ENCODE results near the gene ZNG1B. TPM values are rescaled to one million over a fixed set of nuclear protein-coding genes. Genes with fewer than 3 reads are reported as not detected.
"Not testable (repeated sequence)": the region's sequence is repeated elsewhere in the genome, so short reads cannot be mapped to it uniquely, and the experiment has no call there.

Gene ZNG1B
- total RNA-seq, result 10 to 100 TPM; 18.2 to 41.3 (median 31.8) TPM

DNA sequence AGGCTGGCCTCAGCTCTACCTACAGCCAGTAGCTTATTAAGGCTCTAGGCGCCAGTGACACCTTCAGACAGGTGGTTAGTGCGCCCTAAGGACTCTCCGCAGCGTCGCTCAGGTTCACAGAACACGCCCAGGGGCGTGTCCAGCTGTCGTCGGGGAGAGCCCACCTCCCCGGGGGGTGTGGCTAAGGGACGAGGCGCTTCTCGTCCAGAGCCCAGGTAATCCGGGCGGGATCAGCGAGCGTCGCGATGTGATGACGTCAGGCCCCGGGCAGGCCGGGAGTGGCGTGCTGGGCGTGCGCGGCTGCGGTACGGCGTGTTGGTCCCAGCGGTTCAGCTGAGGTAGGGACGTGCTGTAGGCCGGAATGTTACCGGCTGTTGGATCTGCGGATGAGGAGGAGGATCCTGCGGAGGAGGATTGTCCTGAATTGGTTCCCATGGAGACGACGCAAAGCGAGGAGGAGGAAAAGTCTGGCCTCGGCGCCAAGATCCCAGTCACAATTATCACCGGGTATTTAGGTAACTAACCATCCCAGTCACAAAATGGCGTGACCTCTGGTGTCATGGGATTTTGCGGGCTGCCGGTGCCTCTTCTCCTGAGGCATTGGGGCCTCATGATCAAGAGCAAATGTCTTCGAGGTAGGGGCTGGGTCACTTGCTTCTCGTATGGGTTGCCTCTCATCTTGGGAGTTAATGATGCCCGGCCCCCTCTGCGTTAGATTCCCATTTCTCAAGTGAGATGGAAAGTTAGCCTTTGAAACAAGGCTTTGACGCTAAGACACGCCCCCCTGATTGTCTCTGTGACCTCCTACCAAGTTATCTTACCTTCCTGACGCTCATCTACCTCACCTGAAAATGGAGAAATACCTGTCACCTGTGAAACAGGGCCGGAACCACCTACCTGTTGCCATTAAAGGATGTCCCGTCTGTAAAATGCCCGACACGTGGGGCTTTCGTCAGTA is at the start of gene ZNG1B:
Gene ZNG1B (plus strand): TSS at position 184 of the 958 bp plus-strand sequence. CDS start 178 bp downstream, at position 362.
- not testable (repeated sequence) for H3K36me3 ChIP-seq, H3K4me1 ChIP-seq, H3K9me3 ChIP-seq, H3K27me3 ChIP-seq
- Histone ChIP-seq H3K27ac (peak within 1 kb of the TSS; percentile 73 to 88 (median 82)), H3K4me3 (peak within 1 kb of the TSS; percentile 37 to 57 (median 48))
- DNase-seq, result peak; percentile 21 to 93 (median 74)

DNA sequence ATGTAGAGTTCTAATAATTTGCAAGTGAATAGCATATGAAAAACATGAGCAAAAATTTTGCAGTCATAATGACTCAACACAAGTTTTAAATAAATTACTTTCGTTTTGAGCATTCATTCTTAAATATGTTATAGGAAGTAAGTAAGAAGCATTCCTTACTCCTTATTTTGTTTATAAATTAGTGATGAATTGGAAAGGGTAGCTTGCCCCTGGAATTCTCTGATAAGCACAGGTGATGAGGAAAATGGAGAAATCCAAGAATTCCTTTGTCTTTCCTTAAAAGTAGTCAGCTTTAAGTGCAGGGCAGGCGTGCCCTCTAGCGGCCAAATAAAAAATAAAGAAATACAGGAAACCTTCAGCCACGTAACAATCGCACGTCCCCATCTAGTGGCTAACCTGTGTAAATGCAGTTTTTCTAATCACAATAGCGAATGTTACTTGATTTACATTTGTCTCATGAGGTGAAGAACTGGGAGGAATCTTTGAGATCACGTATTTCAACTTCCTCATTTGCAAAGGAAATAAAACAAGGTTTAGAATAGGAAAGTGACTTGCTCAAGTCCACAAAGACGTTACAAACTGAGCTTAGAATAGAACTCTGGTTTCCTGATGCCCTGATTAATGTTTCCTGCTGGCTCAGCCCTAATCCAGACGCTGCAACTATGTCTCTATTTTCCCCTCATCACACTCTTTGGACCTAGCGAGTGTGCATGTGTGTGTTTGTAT is 47.2 kb upstream of the ZNG1B start:
- no peak for TF ChIP-seq POLR2A (IDR thresholded peaks at IDR 0.05)
- TF ChIP-seq, protein P1, sequence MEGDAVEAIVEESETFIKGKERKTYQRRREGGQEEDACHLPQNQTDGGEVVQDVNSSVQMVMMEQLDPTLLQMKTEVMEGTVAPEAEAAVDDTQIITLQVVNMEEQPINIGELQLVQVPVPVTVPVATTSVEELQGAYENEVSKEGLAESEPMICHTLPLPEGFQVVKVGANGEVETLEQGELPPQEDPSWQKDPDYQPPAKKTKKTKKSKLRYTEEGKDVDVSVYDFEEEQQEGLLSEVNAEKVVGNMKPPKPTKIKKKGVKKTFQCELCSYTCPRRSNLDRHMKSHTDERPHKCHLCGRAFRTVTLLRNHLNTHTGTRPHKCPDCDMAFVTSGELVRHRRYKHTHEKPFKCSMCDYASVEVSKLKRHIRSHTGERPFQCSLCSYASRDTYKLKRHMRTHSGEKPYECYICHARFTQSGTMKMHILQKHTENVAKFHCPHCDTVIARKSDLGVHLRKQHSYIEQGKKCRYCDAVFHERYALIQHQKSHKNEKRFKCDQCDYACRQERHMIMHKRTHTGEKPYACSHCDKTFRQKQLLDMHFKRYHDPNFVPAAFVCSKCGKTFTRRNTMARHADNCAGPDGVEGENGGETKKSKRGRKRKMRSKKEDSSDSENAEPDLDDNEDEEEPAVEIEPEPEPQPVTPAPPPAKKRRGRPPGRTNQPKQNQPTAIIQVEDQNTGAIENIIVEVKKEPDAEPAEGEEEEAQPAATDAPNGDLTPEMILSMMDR (IDR thresholded peaks at IDR 0.05), result peak; percentile 56 to 100 (median 71)
- DNase-seq, result peak in 2 of 3 donors; percentile 69 to 76

DNA sequence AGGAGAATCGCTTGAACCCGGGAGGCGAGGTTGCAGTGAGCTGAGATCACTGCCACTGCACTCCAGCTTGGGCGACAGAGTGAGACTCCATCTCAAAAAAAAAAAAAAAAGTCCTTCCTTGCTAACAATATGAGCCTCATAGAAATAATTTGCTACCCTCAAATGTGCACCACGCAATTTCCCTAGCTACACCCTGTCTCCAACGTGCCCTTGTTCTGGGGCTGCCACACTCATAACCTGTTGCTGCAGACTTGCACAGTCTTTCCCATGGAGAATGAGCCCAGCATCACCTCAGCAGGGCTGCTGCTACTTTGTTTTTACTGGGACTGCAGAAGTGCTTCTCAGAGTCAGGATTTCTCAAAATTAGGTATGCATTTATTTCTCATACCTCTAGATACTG is 46.4 kb upstream of the ZNG1B start:
- H3K27me3 ChIP-seq, result no peaks in the 10 kb centered on the region
- H3K9me3 ChIP-seq, result no peaks in the 10 kb centered on the region
- no peak overlapping the region for H3K4me3 ChIP-seq
- no peaks in the 10 kb centered on the region for H3K4me1 ChIP-seq
- DNase-seq, result no peak
- H3K27ac ChIP-seq, result peak overlapping the region in 1 of 4 donors; percentile 68
- H3K36me3 ChIP-seq, result no peaks in the 10 kb centered on the region
- TF ChIP-seq, protein P1 (IDR thresholded peaks at IDR 0.05), result no peak
- TF ChIP-seq POLR2A (IDR thresholded peaks at IDR 0.05), result no peak

More for the DNA sequence above, 47.2 kb upstream of the ZNG1B start:
- no peaks in the 10 kb centered on the region for H3K4me1 ChIP-seq
- H3K27ac ChIP-seq, result peak overlapping the region in 2 of 4 donors; percentile 25 to 68
- no peaks in the 10 kb centered on the region for H3K36me3 ChIP-seq
- H3K4me3 ChIP-seq, result peak overlapping the region in 3 of 4 donors; percentile 24 to 41 (median 24)
- no peaks in the 10 kb centered on the region for H3K9me3 ChIP-seq
- no peaks in the 10 kb centered on the region for H3K27me3 ChIP-seq

DNA sequence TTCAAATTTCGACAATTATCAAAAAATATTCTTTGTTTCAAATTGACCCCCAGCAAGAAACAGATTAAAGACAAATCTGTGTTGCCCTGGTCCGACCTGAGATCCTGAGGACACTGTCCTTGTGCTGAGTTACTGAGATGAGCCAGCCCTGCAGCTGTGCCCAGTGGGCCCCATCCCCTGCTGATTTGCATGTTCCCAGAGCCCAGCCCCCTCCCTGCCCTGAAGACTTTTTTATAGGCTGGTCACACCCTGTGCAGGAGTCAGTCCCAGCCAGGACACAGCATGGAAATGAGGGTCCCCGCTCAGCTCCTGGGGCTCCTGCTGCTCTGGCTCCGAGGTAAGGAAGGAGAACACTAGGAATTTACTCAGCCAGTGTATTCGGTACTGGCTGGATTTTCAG is 31.4 kb upstream of the ZNG1B start:
- Histone ChIP-seq H3K9me3 (no peaks in the 10 kb centered on the region), H3K4me3 (peak overlapping the region in 2 of 4 donors; percentile 14 to 26), H3K27me3 (no peaks in the 10 kb centered on the region), H3K4me1 (no peaks in the 10 kb centered on the region), H3K36me3 (no peaks in the 10 kb centered on the region), H3K27ac (peak overlapping the region in 1 of 4 donors; percentile 68)
- peak in 2 of 3 donors; percentile 79 to 85 for DNase-seq
- TF ChIP-seq, protein P1 (IDR thresholded peaks at IDR 0.05), result no peak
- no peak for TF ChIP-seq POLR2A (IDR thresholded peaks at IDR 0.05)

DNA sequence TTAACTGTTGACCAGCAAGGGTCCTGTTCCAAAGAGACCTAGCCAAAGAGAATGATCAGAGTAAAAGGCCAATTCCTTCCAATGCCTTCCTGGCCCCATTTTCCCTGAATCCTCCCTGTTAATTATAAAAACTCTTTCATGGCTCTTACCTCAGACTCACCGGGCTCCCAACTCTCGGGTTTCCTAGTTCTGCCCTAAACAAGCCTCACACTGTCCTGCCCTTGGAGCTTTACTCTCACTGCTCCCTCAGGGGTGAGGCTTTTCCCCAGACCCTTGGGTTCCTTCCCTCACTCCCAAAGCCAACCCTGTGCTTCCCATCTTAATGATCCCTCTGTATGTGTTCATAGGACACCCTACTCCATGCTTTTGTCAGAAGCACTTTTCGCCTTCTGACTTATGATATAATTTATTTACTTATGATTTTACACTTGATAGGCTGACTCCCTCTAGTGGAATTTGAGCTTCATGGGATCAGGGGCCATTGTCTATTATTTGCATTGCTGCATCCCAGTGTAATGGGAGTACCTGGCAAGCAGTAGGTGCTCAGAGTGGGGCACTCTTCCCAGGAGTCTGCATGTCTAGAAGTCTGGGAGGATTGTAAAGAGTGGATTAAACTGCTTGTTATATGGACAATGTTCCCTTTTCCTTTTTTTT is 29.9 kb upstream of the ZNG1B start:
- Histone ChIP-seq H3K4me1 (no peaks in the 10 kb centered on the region), H3K9me3 (no peaks in the 10 kb centered on the region), H3K4me3 (no peak overlapping the region), H3K27me3 (no peaks in the 10 kb centered on the region), H3K27ac (no peak overlapping the region), H3K36me3 (no peaks in the 10 kb centered on the region)
- no peak for DNase-seq
- TF ChIP-seq POLR2A (IDR thresholded peaks at IDR 0.05), result no peak
- TF ChIP-seq, protein P1 (IDR thresholded peaks at IDR 0.05), result peak in 3 of 6 experiments; percentile 42 to 46 (median 46)

DNA sequence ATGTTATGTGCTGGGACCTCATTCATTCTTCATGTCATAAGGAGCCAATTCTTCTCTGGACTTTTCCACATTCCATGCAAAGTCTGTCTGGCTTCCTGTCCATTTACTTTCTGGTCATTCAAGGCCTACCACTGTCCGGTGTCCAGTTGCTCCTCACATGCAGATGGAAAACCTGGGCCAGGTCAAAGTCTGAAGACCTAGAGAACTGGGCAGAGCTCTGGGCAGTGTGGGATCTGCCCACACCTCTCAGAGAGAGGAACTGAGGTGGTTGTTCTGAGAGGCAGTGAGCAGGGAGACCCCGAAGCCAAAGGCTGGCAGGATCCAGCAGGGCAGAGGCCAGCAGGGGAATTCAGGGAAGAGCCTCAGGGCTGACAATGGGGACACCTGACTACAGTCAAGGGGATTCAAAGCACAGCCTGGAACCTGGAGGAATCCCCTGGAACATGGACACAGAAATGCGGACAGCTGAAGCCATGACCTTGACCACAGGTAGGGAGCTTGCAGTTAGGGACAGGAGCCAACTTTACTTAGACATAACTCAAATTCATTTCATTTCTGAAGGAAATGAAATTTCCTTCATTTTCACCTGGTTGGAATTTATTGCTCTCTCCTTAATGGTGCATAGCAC is 25.7 kb upstream of the ZNG1B start:
- DNase-seq, H3K9me3 ChIP-seq, H3K27me3 ChIP-seq, H3K4me1 ChIP-seq, H3K27ac ChIP-seq, H3K4me3 ChIP-seq, H3K36me3 ChIP-seq: not testable (repeated sequence)

DNA sequence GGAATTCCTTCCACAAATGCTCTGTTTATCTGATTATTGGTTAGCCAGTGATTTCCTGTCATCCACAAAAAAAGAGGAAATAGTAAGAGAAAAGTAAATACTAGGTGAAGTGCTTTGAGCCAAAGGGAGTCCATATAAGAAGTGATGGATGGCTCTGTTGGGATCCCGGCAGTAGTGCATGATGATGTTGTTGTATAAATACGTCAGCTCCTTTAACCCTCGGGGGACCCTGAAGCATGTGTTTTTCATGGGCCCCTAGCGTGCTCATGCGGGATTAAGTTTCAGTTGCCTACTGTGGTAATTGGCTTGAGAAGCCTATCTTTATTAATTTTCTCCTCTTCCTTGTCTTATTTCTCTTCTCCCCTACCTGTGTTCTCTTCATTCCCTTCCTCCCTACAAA is 24.7 kb upstream of the ZNG1B start:
- H3K27ac ChIP-seq, H3K4me3 ChIP-seq, H3K36me3 ChIP-seq, H3K9me3 ChIP-seq, DNase-seq, H3K4me1 ChIP-seq, H3K27me3 ChIP-seq: not testable (repeated sequence)

DNA sequence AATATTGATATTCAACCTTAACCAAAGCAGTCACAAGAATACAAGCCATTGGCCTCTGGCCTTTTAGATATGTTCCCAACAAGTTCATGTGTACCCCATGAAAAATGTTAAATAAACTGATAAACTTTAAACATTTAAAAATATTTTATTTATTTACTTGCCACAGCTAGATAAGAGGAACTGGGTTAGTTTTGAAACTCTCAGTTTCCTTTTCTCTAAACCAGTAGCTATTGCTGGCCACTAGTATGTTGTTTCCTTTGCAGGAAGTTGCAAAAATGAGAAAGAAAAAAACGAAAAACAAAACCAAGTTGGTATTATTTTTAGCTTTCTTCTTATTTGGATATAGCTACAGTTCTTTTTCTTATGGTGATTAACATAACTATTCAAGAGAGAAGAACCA is 5.7 kb upstream of the ZNG1B start:
- H3K4me1 ChIP-seq, H3K9me3 ChIP-seq, H3K36me3 ChIP-seq, DNase-seq, H3K27me3 ChIP-seq, H3K4me3 ChIP-seq: not testable (repeated sequence)
- peak overlapping the region in 1 of 4 donors; percentile 46 for H3K27ac ChIP-seq

DNA sequence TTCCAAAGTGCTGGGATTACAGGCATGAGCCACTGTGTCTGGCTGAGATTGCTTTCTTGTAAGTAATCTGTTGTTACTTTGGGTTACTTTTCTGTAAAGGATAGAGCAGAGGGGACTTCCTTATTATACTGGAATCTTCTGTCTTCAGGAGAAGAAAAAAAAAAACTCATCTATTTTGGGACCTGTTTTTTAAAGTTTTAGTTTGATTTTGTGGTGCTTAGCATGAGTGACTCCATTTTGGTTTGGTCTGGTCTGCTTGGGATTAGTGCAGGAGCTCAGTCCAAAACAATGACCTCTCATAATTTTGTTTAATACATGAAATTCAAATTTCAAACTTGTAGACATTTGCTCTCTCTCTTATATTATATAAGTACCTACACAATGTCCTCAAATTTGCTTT is 4.0 kb upstream of the ZNG1B start:
- H3K9me3 ChIP-seq, H3K4me3 ChIP-seq, H3K27me3 ChIP-seq, H3K4me1 ChIP-seq, H3K27ac ChIP-seq, H3K36me3 ChIP-seq, DNase-seq: not testable (repeated sequence)
